ENCODE data around the gene ADAM29.
"Not testable (repeated sequence)": the region's sequence is repeated elsewhere in the genome, so short reads cannot be mapped to it uniquely, and the experiment has no call there.

ADAM29 gene

GRCh38 chr4:174983128-174983750 is 65.1 kb downstream of the ADAM29 start:
- no peaks in the 10 kb centered on the region for H3K27me3 ChIP-seq (ENCODE audit: control insufficient read depth, insufficient read depth, low read length)
- no peak overlapping the region for H3K27ac ChIP-seq (ENCODE audit: low read depth, low read length)
- no peaks in the 10 kb centered on the region for H3K36me3 ChIP-seq (ENCODE audit: control insufficient read depth, insufficient read depth, low read length)
- no peak overlapping the region for H3K9ac ChIP-seq (ENCODE audit: low read length)
- no peaks in the 10 kb centered on the region for H3K4me1 ChIP-seq (ENCODE audit: control insufficient read depth, insufficient read depth, low read length)
- H3K4me3 ChIP-seq (ENCODE audit: low read length), result no peak overlapping the region

- H3K27ac ChIP-seq (ENCODE audit: low read depth, low read length); H3K27me3 ChIP-seq (ENCODE audit: control insufficient read depth, insufficient read depth, low read length); H3K4me1 ChIP-seq (ENCODE audit: control insufficient read depth, insufficient read depth, low read length); H3K9ac ChIP-seq (ENCODE audit: low read length); H3K36me3 ChIP-seq (ENCODE audit: control insufficient read depth, insufficient read depth, low read length); H3K4me3 ChIP-seq (ENCODE audit: low read length): not testable (repeated sequence)
These were observed 65.7 kb downstream of the ADAM29 start for GRCh38 chr4:174983870-174984269.

GRCh38 chr4:174989791-174990190 is 71.6 kb downstream of the ADAM29 start:
- Histone ChIP-seq H3K4me1 (ENCODE audit: control insufficient read depth, insufficient read depth, low read length) (no peaks in the 10 kb centered on the region), H3K4me3 (ENCODE audit: low read length) (no peak overlapping the region), H3K27ac (ENCODE audit: low read depth, low read length) (no peak overlapping the region), H3K27me3 (ENCODE audit: control insufficient read depth, insufficient read depth, low read length) (no peaks in the 10 kb centered on the region), H3K9ac (ENCODE audit: low read length) (no peak overlapping the region), H3K36me3 (ENCODE audit: control insufficient read depth, insufficient read depth, low read length) (no peaks in the 10 kb centered on the region)

GRCh38 chr4:174993916-174994315 is 75.8 kb downstream of the ADAM29 start:
- H3K9ac ChIP-seq (ENCODE audit: low read length), result no peak overlapping the region
- H3K4me3 ChIP-seq (ENCODE audit: low read length), result no peak overlapping the region
- H3K4me1 ChIP-seq (ENCODE audit: control insufficient read depth, insufficient read depth, low read length), result no peaks in the 10 kb centered on the region
- H3K36me3 ChIP-seq (ENCODE audit: control insufficient read depth, insufficient read depth, low read length), result no peaks in the 10 kb centered on the region
- no peaks in the 10 kb centered on the region for H3K27me3 ChIP-seq (ENCODE audit: control insufficient read depth, insufficient read depth, low read length)
- H3K27ac ChIP-seq (ENCODE audit: low read depth, low read length), result no peak overlapping the region

- Histone ChIP-seq H3K27me3 (ENCODE audit: control insufficient read depth, insufficient read depth, low read length) (no peaks in the 10 kb centered on the region), H3K36me3 (ENCODE audit: control insufficient read depth, insufficient read depth, low read length) (no peaks in the 10 kb centered on the region), H3K4me3 (ENCODE audit: low read length) (no peak overlapping the region), H3K27ac (ENCODE audit: low read depth, low read length) (no peak overlapping the region), H3K9ac (ENCODE audit: low read length) (no peak overlapping the region), H3K4me1 (ENCODE audit: control insufficient read depth, insufficient read depth, low read length) (no peaks in the 10 kb centered on the region)
These were observed 77.9 kb downstream of the ADAM29 start for GRCh38 chr4:174996079-174996478.

GRCh38 chr4:174999407-174999806 is 81.2 kb downstream of the ADAM29 start:
- no peaks in the 10 kb centered on the region for H3K36me3 ChIP-seq (ENCODE audit: control insufficient read depth, insufficient read depth, low read length)
- H3K4me1 ChIP-seq (ENCODE audit: control insufficient read depth, insufficient read depth, low read length), result no peaks in the 10 kb centered on the region
- no peak overlapping the region for H3K9ac ChIP-seq (ENCODE audit: low read length)
- H3K4me3 ChIP-seq (ENCODE audit: low read length), result no peak overlapping the region
- no peak overlapping the region for H3K27ac ChIP-seq (ENCODE audit: low read depth, low read length)
- H3K27me3 ChIP-seq (ENCODE audit: control insufficient read depth, insufficient read depth, low read length), result no peaks in the 10 kb centered on the region

GRCh38 chr4:175017751-175018150 is 99.6 kb downstream of the ADAM29 start:
- Histone ChIP-seq H3K27me3 (ENCODE audit: control insufficient read depth, insufficient read depth, low read length) (no peaks in the 10 kb centered on the region), H3K4me1 (ENCODE audit: control insufficient read depth, insufficient read depth, low read length) (no peaks in the 10 kb centered on the region), H3K4me3 (ENCODE audit: low read length) (no peak overlapping the region), H3K36me3 (ENCODE audit: control insufficient read depth, insufficient read depth, low read length) (no peaks in the 10 kb centered on the region), H3K27ac (ENCODE audit: low read depth, low read length) (no peak overlapping the region), H3K9ac (ENCODE audit: low read length) (no peak overlapping the region)

GRCh38 chr4:175019447-175019846 is 101.3 kb downstream of the ADAM29 start:
- not testable (repeated sequence) for H3K9ac ChIP-seq (ENCODE audit: low read length); H3K4me3 ChIP-seq (ENCODE audit: low read length); H3K4me1 ChIP-seq (ENCODE audit: control insufficient read depth, insufficient read depth, low read length); H3K36me3 ChIP-seq (ENCODE audit: control insufficient read depth, insufficient read depth, low read length); H3K27ac ChIP-seq (ENCODE audit: low read depth, low read length); H3K27me3 ChIP-seq (ENCODE audit: control insufficient read depth, insufficient read depth, low read length)

Measured in rectal smooth muscle tissue (tissue), 1 donor.